GM21528 (cell line): ENCODE data around the gene NCAN.

Experiments
- ATAC-seq: cut with Tn5 transposase; IDR thresholded peaks from one replicate; pipeline ENCODE4 v1.9.1; 2021; ENCODE audit warnings: mild to moderate bottlenecking, moderate library complexity; ENCODE audit not compliant: unreplicated experiment, low FRiP score

Gene NCAN

DNA sequence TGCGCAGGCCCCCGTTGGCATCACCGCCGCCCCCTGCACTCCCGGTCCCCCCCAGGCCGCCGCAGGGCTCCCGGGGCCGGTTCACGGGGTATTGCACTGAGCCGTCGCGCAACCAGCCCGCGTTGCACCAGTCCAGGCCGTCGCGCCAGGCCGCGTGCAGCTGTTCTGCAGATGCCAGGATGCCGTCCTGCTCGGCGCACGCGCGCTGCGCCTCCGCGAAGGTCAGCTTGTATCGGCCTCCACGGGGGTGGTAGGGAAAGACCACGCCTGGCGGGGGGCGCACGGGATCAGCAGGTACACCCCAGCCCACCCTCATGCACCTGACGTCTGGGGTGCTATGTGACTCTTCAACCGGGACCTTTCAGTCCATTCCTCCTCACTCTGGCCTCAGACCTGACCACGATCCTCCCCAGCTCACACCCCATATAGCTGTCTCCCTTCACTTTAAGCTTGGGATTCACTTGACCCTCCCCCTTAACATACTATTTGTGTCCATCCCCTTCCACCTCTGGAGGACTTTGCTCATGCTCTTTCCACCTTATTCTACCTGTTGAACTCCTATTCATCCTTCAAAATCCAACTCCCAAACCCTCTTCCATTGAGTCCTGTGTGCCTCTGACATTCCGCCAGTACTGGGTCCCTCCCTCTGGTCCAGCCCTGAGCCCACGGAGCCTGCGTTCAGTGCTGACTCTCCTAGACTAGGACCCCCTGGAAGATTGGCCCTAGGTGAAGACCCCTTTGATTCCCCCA, 47.0 kb downstream of the NCAN start:
- ATAC-seq: no peak

- ATAC-seq: no peak
Measured at GRCh38 chr19:19259741-19260140, 48.0 kb downstream of the NCAN start.

- ATAC-seq: no peak
Measured at GRCh38 chr19:19260417-19261214, 48.9 kb downstream of the NCAN start.

DNA sequence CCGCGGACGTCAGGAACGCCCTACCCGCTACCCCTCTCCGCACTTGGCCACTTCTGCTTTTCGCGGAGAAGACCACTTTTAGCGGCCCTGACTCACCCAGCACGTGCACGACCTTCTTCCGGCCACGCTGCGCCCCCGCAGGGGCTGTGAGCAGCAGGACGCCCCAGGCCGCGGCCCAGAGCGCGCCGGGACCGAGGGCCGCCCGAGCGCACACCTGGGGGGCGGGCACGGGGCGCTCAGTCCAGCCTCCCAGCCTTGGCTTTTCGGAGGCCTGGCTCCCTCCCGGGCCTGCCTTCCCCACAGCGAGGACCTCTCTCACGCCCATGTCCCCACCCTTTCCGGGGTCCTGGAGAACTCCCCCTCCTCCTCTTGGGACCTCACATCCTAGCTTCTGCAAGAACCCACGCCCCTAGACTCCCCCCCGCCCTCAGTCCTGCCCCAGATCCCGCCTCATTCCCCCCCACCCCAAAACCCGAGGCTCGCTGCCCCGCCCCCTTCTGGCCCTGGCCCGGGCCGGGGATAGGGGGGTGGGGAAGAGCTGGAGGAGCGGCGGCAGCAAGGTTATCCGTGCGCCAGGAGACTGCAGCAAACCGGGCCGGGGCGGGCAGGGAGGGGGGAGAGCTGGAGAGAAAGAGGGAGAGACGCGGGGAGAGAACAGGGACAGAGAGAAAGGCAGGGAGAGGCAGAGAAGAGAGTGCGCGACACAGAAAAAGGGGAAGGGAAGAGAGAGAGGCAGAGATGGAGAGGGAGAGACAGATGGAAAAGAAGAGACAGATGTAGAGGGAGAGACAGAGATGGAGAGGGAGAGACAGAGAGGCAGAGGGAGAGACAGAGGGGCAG, 49.8 kb downstream of the NCAN start:
- ATAC-seq: no peak

DNA sequence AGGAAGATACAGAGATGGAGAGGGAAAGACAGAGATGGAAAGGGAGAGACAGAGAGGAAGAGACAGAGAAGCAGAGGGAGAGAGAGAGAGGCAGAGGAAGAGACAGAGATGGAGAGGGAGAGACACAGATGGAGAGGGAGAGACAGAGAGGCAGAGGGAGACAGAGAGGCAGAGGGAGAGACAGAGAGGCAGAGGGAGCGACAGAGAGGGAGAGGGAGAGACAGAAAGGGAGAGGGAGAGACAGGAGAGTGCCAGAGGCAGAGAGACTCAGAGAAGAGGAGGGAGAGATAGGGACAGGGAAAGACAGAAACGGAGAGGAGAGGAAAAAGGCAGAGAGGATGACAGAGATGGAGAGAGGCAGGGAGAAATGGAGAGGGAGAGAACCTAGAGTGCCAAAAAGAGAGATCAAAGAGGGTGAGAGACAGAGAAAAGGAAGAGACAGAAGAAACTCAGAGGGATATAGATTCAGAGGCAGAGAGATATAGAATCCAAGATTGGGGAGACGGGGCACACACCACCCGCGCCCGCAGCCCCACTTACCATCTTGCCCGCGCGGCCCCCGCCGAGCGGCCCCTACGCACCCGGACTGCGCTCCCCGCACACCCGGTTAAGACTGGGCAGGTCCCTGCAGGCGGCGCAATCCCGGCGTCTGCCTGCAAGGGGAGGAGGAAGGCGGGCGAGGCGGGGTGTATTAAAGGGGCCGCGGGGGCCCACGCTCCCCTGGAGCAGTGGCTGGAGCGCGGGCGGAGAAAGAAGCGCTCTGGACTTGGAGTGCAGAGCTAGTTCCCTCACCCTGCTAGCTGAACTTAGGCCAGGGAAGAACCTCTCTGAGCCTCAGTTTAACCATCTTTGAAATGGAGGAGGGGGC, 50.7 kb downstream of the NCAN start:
- no peak for ATAC-seq

DNA sequence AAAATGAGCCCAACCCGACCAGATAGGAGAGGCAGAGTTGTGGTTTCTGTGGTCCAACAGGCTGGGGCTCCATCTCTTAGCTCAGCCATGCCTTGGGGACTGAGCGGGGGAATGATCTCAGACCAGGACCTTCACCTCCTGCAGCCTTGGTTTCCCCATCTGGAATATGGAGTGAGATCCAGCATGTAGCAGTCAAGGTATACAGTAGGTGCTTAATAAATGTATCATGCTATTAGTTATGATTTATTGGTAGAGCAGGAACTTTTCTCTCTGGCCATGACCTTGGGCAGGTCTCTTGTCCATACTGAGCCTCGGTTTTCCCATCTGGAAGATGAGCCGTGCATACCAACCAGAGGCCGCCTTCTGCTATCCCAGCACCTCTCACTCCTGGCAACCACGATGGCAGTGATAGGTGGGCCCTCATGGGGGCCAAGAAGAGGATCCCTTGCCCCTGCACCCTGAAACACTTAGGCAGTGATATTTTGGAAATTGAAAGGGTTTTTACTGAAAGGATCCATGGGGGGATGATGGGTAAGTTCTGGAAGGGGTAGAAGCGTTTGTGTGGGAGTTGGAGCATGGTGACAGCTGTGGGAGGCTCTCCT, 52.2 kb downstream of the NCAN start:
- ATAC-seq: no peak

DNA sequence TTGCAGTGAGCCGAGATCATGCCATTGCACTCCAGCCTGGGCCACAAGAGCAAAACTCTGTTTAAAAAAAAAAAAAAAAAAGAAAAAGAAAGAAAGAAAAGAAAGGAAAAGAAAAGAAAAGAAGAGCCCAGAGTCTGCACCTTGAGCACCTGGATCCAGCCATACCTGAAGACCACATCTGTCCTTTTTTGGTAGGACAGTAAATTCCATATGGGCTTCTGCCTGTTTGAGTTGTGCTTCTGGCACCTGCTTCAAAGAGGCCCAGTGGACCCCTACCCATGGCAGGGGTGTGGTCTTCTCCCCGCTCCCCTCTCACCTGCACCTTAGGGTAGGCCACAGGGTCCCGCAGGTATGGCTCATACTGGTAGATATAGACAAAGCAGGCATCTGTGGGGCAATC, 55.5 kb downstream of the NCAN start:
- no peak for ATAC-seq

GRCh38 chr19:19268453-19269385, 57.0 kb downstream of the NCAN start:
- no peak for ATAC-seq

GRCh38 chr19:19269952-19270694, 58.4 kb downstream of the NCAN start:
- no peak for ATAC-seq

GRCh38 chr19:19270749-19271571, 59.2 kb downstream of the NCAN start:
- ATAC-seq: no peak

GRCh38 chr19:19271828-19272599, 60.3 kb downstream of the NCAN start:
- no peak for ATAC-seq

DNA sequence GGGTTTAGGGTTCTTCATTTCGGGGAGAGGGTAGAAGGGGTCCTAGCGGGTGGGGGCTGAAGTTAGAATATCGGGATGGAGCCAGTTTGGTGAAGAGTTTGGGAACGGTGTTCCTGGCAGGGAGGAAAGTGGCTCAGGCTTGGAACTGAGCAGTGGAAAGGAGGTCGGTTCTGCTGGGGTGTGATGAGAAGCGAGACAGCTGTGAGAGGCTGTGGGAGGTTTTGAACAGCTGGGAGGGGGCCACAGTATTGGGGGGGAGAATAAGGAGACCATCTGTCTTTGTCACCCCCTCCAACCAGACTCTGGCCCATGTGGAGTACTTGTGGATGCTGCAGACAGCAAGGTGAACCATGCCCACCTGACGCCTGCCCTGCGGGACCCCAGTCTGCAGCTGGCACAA, 62.4 kb downstream of the NCAN start:
- no peak for ATAC-seq

DNA sequence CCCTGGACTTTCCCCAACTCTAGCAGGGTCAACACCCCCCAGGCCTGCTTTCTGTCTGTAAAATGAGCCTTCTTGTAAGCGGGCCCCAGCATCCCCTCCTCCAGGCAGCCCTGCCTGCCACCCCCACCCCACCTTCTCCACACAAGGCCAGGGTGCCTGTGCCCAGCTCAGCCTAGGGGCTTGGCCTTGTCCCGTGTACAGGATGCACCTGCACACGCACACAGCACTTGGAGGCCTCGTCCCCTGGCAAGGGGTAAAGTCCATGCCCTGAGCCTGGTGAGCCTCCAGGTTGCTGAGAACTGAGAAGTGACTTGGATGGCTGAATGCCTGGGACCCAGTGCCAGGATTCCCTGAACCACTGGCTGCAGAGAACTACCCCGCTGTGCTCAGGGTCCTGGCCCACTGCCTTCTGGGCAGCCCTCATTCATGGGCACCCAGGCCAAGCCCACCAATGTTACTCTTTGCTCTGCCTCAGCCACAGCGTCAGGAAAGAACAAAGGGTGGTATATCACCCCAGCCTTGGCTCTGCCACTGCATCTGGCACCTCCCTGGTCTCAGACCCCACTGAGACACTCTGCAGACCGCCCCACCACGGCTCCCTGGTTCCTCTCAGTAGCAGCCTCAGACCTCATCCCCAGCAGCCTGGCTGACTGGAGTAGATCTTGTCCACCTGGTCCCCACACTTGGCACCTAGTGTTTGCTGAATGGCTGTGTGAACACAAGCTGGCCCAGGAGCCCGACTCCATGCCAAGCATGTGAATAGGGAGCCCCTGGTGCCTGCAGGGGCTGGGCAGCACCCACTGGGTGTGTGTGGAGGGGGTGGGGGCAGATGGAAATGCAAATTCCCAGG, 63.2 kb downstream of the NCAN start:
- ATAC-seq: no peak

GRCh38 chr19:19276386-19276785, 64.6 kb downstream of the NCAN start:
- no peak for ATAC-seq

DNA sequence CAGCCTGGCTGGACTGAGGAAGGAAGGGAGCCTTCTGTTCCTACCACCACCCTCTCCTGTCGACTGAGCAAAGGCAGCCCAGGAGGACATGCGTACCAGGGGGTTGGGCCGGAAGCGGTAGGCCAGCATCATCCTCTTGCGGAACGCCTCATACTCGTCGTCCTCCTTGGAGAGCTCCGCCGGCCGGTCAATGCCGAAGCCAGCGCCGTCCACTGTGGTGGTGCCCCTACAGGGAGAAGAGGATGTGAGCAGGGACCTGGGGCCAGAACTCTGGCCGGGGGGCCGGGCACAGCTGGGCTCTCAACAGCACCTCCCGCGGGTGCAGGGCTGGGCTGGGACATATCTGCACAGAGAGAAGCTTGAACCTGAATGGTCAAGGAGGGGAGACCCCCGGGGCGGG, 65.1 kb downstream of the NCAN start:
- ATAC-seq: no peak

DNA sequence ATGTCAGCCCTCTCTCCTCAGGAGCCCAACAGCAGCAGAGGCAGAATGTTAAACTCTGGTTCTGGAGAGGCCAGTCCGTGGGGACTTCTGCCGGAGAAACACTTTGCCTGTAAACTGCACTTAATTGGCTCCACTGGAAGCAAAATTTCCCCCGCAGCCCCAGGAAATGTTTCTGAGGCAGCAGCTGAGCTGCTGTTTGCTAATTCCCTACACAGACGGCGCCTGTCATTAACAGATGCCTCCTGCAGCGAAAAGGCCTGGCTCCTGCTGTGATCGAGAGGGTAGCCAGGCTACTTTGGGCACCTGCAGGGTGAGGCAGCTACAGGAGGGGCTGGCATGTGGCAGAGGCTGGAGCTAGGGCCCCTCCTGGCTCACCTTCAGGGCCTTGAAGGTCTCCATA, 66.6 kb downstream of the NCAN start:
- ATAC-seq: no peak
